Lower leg skin (tissue), 3 donors: ENCODE measurements around the gene GGA3.

ENCODE experiments used
- POLR2A ChIP-seq, 2 donors: fragments of 450-650 bp; IDR thresholded peaks; one replicate each; pipeline ENCODE4 v1.6.1; 2016 to 2017; ENCODE audit warnings: antibody characterized with exemption in 2 of 2, mild to moderate bottlenecking in 1 of 2, moderate library complexity in 1 of 2
- TF ChIP-seq, protein P1 (sequence below), 3 donors: fragments of 450-650 bp; IDR thresholded peaks; one replicate each; pipeline ENCODE4 v1.5.1; 2016; ENCODE audit warnings: antibody characterized with exemption in 3 of 3, mild to moderate bottlenecking in 3 of 3, moderate library complexity in 2 of 3

DNA sequence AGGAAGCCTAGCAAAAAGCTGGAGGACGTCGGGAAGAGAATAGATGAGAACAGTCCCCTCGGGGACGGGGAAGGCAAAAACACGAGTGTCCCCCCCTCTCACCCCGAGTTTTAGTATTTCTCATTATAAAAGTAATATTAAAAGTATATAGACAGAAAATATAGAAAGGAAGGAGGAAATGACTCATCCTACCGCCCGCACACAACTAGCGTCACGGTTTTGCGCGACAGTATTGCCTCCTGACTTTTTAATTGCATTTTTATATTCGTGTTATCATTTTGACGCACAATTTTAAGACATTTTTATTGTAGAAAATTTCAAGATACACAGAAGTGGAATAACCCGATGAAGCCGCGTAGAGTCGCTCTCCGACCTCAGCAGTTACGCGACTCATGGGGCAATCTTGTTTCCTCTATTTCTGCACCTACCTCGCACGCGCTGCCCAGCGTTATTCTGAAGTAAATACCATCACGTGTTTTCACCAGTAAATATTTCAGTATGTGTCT lies 28.5 kb upstream of the GGA3 start:
- TF ChIP-seq, protein P1, sequence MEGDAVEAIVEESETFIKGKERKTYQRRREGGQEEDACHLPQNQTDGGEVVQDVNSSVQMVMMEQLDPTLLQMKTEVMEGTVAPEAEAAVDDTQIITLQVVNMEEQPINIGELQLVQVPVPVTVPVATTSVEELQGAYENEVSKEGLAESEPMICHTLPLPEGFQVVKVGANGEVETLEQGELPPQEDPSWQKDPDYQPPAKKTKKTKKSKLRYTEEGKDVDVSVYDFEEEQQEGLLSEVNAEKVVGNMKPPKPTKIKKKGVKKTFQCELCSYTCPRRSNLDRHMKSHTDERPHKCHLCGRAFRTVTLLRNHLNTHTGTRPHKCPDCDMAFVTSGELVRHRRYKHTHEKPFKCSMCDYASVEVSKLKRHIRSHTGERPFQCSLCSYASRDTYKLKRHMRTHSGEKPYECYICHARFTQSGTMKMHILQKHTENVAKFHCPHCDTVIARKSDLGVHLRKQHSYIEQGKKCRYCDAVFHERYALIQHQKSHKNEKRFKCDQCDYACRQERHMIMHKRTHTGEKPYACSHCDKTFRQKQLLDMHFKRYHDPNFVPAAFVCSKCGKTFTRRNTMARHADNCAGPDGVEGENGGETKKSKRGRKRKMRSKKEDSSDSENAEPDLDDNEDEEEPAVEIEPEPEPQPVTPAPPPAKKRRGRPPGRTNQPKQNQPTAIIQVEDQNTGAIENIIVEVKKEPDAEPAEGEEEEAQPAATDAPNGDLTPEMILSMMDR (IDR thresholded peaks at IDR 0.05), result no peak
- no peak for TF ChIP-seq POLR2A (IDR thresholded peaks at IDR 0.05)
